Activated naive CD8-positive, alpha-beta T cell treated with anti-CD3 and anti-CD28 coated beads, Interleukin-2, amount 50 U/mL, for 24 hours (primary cell): Measurements from ENCODE around the gene CACNB2.

Experiments
- ATAC-seq: fragments of 150-1000 bp; cut with Tn5 transposase; one replicate; pipeline ENCODE4 v1.10.0; 2021
- DNase-seq: peaks from one replicate; pipeline ENCODE4 v3.0.0; 2021
- H3K27ac Mint-ChIP-seq: one replicate; pipeline ENCODE4 v1.8.0; 2021; ENCODE audit warnings: mild to moderate bottlenecking, mixed read lengths
- H3K27me3 Mint-ChIP-seq: one replicate; pipeline ENCODE4 v1.8.0; 2021; ENCODE audit warnings: mixed read lengths
- H3K36me3 Mint-ChIP-seq: one replicate; pipeline ENCODE4 v1.8.0; 2021; ENCODE audit warnings: low read depth, mixed read lengths
- H3K4me1 Mint-ChIP-seq: one replicate; pipeline ENCODE4 v1.8.0; 2021; ENCODE audit warnings: mixed read lengths
- H3K4me3 Mint-ChIP-seq: one replicate; pipeline ENCODE4 v1.8.0; 2021; ENCODE audit warnings: mild to moderate bottlenecking, moderate library complexity, mixed read lengths
- H3K9me3 Mint-ChIP-seq: one replicate; pipeline ENCODE4 v1.8.0; 2021; ENCODE audit warnings: mixed read lengths

The CACNB2 gene

DNA sequence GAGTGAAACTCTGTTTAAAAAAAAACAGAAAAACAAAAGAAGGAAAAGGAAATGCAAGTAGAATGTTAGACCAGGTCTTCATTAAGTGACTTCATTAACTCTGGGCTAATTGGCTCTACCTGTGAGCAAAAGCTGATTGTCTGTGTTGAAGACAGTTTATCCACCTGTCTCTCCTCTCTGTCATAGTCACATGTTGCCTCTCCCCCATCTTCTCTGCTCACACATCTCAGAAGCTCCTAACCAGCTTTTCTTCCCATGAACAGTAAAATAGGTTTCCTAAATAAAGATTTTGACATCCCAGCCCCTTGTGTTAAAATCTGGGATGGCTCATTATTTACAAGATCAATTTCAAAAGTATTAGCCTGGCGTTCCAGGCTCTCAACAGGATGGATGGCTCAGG lies 222.7 kb downstream of the CACNB2 start:
- H3K4me3 Mint-ChIP-seq: no peak overlapping the region
- H3K9me3 Mint-ChIP-seq: no peaks in the 10 kb centered on the region
- ATAC-seq (no peak), DNase-seq (no peak)
- H3K27me3 Mint-ChIP-seq: peaks cover 2% of the 10 kb centered on the region
- no peak overlapping the region for H3K27ac Mint-ChIP-seq
- no peaks in the 10 kb centered on the region for H3K36me3 Mint-ChIP-seq
- no peaks in the 10 kb centered on the region for H3K4me1 Mint-ChIP-seq

DNA sequence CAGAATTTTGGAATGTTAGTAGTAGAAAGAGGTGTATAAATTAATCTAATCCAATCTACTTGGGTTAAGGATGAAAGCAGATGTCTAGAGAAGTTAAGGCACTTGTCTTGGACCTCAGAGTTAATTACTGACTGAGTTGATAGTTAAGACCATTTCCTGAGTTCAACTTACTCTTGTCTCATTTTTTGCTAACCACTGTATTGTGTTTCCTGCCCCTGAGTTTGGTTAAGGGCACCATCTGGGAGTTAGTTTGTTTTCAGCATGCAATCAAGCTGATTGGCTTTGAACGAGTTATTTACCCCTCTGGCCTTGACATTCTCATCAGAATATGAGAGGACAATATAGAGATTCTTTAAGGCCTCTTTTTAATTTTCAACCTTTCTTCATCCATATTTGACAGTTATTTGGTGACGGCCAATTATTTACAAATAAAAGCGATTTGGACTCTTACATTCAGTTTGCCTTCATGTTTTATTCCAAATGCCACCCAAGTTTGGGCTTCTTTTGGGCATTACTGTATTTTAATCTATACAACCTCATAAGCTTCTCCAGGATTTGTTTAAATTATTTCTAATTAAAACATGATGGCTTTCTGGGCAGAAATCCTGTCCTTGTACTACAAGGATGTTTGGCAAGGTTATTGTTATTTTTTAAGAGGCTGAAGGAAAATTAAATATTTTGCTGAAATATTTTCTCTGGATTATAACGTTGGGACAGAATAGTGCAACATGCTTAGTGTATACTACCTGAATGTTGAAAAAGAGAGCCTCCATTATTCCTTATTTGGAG lies 225.0 kb downstream of the CACNB2 start:
- no peaks in the 10 kb centered on the region for H3K36me3 Mint-ChIP-seq
- no peaks in the 10 kb centered on the region for H3K9me3 Mint-ChIP-seq
- no peaks in the 10 kb centered on the region for H3K4me1 Mint-ChIP-seq
- ATAC-seq (no peak), DNase-seq (no peak)
- peaks cover 2% of the 10 kb centered on the region for H3K27me3 Mint-ChIP-seq
- no peak overlapping the region for H3K27ac Mint-ChIP-seq
- H3K4me3 Mint-ChIP-seq: no peak overlapping the region

DNA sequence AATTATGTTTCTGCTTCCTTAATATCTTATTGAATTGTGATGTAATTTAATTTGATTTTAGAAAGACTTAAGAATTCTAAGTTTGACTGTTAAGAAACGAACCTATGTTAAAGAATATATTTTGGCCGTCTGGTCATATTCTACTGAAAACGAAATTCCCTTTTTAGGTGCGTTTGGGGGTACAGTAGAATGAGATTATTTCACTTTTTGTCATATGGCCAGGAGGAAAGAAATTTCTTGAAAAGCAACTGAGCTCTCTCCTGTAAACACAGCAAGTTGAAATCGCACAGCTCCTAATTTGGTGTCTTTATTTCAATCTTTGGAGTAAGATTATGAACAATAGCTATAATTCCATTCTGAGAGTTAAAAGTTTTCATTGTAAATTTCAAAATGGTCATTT lies 227.6 kb downstream of the CACNB2 start:
- Mint-ChIP-seq H3K9me3 (no peaks in the 10 kb centered on the region), H3K27ac (no peak overlapping the region), H3K4me3 (no peak overlapping the region), H3K36me3 (no peaks in the 10 kb centered on the region), H3K4me1 (no peaks in the 10 kb centered on the region), H3K27me3 (peaks cover 2% of the 10 kb centered on the region)
- no peak for DNase-seq
- no peak for ATAC-seq

DNA sequence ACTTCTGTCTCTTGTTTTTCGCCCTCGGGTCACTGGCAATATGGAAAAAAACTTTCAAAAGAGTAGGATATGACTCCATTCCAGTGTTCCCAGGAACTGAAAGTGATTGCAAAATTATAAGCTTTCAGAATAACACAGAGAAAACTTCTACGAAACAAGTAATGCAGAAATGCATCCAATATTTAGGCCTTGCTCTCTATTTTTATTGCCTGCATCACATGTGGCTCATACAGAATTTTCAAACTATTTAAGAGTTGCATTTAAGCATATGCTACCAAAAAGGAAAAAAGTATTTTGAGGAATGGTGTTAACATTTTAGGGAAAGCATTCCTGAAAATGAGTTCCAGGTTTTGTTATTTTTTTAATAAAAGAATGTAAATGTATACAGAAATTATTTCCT lies 228.0 kb downstream of the CACNB2 start:
- DNase-seq: no peak
- Mint-ChIP-seq H3K4me1 (no peaks in the 10 kb centered on the region), H3K36me3 (no peaks in the 10 kb centered on the region), H3K27ac (no peak overlapping the region), H3K4me3 (no peak overlapping the region), H3K9me3 (no peaks in the 10 kb centered on the region), H3K27me3 (peaks cover 2% of the 10 kb centered on the region)
- no peak for ATAC-seq

DNA sequence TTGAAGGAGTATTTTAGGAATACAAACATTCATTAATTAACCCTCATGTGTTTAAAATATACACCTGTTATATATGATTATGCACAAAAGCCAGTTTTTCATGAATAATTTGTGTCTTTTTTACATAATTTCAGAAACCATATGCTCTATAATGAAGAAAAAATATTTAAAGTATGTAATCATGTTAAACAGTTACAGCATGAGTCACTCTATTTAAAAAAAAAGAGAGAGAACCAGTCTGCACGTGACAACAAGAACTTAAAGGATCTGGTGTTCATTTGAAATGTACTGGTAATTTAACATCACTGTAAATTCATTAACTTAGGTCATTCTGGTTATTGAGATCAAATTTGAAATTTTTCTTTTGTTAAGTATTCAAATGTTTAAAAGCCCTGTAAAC lies 228.5 kb downstream of the CACNB2 start:
- H3K9me3 Mint-ChIP-seq: no peaks in the 10 kb centered on the region
- no peak for ATAC-seq

DNA sequence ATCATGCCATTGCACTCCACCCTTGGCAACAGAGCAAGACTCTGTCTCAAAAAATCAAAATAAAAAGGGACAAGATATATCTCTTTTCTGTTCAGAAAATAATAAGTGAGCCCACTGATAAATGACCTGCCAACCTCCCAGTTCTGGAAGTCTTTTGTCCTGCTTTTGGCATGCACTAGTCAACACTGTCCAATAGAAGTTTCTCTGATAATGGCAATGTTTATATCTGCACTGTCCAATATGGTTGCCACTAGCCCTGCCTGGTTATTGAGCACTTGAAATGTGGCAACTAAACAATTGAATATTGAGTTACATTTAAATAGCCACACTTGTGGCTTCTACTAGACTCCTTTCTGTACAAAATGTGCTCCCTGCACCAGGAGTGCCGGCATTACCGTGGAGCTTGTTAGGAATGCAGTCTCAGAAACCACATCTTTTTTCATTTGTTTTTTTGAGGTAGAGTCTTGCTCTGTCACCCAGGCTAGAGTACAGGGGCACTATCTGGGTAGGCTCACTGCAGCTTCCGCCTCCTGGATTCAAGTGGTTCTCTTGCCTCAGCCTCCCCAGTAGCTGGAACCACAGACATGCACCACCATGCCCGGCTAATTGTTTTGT lies 229.7 kb downstream of the CACNB2 start:
- H3K36me3 Mint-ChIP-seq: no peaks in the 10 kb centered on the region
- ATAC-seq (no peak), DNase-seq (no peak)
- H3K4me3 Mint-ChIP-seq: no peak overlapping the region
- H3K4me1 Mint-ChIP-seq: no peaks in the 10 kb centered on the region
- no peaks in the 10 kb centered on the region for H3K9me3 Mint-ChIP-seq
- H3K27ac Mint-ChIP-seq: no peak overlapping the region
- H3K27me3 Mint-ChIP-seq: no peaks in the 10 kb centered on the region

More for the DNA sequence above, 228.5 kb downstream of the CACNB2 start:
- Mint-ChIP-seq H3K27ac (no peak overlapping the region), H3K27me3 (peaks cover 2% of the 10 kb centered on the region), H3K36me3 (no peaks in the 10 kb centered on the region), H3K4me3 (no peak overlapping the region), H3K4me1 (no peaks in the 10 kb centered on the region)
- DNase-seq: no peak

DNA sequence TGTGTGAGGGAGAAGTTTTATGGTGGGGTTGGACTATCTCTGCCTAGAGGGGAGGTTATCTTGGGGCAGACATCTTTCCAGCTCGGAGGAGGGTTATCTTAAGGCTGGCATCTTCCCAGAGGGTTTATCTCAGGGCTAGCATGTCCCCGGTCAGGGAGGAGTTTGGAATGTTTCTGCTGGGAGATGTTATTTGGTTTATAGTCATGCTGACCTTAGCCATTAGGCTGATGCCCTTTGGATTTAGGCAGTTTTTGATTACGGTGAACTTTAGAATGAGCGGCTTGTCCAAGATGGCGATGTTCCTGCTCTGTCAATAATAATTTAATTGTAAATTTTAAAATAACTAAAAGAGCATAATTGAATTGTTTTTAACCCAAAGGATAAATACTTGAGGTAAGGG lies 236.4 kb downstream of the CACNB2 start:
- Mint-ChIP-seq H3K4me1 (no peaks in the 10 kb centered on the region), H3K4me3 (no peak overlapping the region), H3K36me3 (no peaks in the 10 kb centered on the region), H3K27ac (no peak overlapping the region), H3K27me3 (no peaks in the 10 kb centered on the region), H3K9me3 (peaks cover 7% of the 10 kb centered on the region)
- ATAC-seq (no peak), DNase-seq (no peak)

DNA sequence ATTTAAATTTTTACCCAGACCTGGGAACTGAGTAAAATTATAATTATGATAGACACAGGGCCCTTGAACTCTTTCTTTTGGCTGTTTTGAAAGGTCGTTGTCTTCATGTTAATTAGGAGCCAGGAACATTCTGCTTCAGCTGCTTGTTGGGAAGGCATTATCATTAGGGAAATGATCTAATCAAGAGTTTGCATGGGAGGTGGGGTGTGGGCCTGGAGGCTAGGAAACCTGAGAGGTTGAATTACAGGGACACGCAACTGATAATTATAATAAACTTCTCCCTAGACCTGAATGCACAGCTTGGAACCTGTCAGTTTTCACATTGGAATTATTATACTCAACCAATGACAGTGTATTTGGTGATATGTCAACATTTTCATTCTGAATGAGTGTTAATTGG lies 237.7 kb downstream of the CACNB2 start:
- Mint-ChIP-seq H3K9me3 (peaks cover 7% of the 10 kb centered on the region), H3K36me3 (no peaks in the 10 kb centered on the region), H3K27me3 (no peaks in the 10 kb centered on the region), H3K27ac (no peak overlapping the region), H3K4me1 (no peaks in the 10 kb centered on the region), H3K4me3 (no peak overlapping the region)
- DNase-seq: no peak
- ATAC-seq: no peak

DNA sequence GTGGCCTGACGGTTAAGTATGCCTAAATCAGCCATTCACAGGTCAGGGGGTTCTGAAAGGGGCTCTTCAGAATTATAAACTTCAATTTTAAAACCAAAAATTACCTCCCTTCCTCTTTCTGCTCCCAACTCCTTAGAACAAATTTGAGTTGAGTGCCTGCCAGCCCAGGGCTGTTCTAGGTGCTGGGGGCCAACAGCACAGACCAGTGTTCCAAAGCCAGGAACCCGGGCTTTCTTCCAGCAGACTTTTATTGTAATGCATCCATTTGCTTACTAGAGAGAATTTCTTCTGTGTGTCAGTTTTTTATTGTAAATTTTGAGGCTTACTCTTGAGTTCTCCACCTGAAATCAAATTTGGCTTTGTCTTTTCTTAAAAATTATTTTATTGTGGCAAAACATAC lies 238.5 kb downstream of the CACNB2 start:
- ATAC-seq (no peak), DNase-seq (no peak)
- H3K4me3 Mint-ChIP-seq: no peak overlapping the region
- no peaks in the 10 kb centered on the region for H3K4me1 Mint-ChIP-seq
- H3K9me3 Mint-ChIP-seq: peaks cover 7% of the 10 kb centered on the region
- no peaks in the 10 kb centered on the region for H3K36me3 Mint-ChIP-seq
- no peak overlapping the region for H3K27ac Mint-ChIP-seq
- H3K27me3 Mint-ChIP-seq: no peaks in the 10 kb centered on the region

DNA sequence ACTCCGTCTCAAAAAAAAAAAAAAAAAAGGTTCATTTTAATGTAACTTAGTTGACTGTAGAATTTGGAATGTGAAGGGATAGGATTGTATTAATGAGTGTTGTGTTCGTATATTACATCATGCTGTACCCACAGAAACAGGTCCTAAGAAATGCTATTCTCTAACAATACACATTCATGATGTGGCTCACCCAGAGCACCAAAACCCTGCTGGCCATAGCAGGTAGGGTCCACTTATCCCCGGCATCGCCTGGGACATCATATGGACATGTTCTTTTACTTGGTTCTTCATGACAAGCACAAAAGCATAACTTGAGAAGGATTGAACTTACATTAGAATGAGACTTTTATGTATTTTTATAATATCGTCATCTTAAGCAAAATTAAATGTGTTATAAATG lies 241.5 kb downstream of the CACNB2 start:
- Mint-ChIP-seq H3K9me3 (no peaks in the 10 kb centered on the region), H3K27me3 (no peaks in the 10 kb centered on the region), H3K27ac (no peak overlapping the region), H3K4me3 (no peak overlapping the region), H3K36me3 (no peaks in the 10 kb centered on the region), H3K4me1 (no peaks in the 10 kb centered on the region)
- no peak for ATAC-seq
- no peak for DNase-seq

DNA sequence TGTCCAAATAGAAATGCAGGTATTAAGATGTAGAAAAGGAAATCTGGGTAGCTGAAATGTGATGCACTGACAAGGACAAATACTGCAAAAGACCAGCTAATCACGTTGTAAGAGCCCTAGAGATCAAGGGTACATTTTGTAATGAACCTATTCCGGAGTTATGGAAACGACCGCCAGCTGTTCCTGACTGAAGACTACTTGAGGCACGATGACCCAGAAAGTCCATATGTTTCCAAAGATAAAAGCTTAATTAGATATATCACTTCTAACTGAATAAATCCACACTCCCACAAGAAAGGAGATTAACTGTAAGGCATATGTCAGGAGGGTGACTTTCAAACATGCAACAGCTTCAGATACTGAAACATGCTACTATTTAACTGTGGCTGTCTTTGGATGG lies 257.7 kb downstream of the CACNB2 start:
- no peaks in the 10 kb centered on the region for H3K9me3 Mint-ChIP-seq
- H3K36me3 Mint-ChIP-seq: no peaks in the 10 kb centered on the region
- H3K27me3 Mint-ChIP-seq: peaks cover 3% of the 10 kb centered on the region
- no peak overlapping the region for H3K4me3 Mint-ChIP-seq
- peaks cover 5% of the 10 kb centered on the region for H3K4me1 Mint-ChIP-seq
- ATAC-seq (no peak), DNase-seq (no peak)
- no peak overlapping the region for H3K27ac Mint-ChIP-seq

DNA sequence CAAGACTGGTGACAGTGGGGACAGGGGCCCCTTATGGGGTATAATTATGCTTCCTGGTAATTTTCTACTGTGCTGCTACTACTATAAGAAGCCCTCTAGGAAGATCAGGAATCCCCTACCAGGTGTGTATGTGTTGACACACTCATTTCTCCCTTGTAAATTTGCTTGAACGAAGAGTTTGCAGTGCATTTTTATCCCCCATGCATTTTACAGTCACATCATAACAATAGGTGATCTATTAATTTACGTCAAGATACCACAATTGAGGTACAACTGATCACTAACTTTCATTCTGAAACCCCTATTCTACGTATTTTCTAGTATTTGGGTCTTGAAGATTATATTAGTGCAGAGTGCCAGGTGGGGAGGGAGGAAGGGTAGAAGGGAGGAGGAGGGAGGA lies 258.9 kb downstream of the CACNB2 start:
- peaks cover 3% of the 10 kb centered on the region for H3K27me3 Mint-ChIP-seq
- DNase-seq (no peak), ATAC-seq (no peak)
- no peak overlapping the region for H3K4me3 Mint-ChIP-seq
- H3K36me3 Mint-ChIP-seq: no peaks in the 10 kb centered on the region
- no peaks in the 10 kb centered on the region for H3K9me3 Mint-ChIP-seq
- H3K4me1 Mint-ChIP-seq: peaks cover 5% of the 10 kb centered on the region
- no peak overlapping the region for H3K27ac Mint-ChIP-seq

DNA sequence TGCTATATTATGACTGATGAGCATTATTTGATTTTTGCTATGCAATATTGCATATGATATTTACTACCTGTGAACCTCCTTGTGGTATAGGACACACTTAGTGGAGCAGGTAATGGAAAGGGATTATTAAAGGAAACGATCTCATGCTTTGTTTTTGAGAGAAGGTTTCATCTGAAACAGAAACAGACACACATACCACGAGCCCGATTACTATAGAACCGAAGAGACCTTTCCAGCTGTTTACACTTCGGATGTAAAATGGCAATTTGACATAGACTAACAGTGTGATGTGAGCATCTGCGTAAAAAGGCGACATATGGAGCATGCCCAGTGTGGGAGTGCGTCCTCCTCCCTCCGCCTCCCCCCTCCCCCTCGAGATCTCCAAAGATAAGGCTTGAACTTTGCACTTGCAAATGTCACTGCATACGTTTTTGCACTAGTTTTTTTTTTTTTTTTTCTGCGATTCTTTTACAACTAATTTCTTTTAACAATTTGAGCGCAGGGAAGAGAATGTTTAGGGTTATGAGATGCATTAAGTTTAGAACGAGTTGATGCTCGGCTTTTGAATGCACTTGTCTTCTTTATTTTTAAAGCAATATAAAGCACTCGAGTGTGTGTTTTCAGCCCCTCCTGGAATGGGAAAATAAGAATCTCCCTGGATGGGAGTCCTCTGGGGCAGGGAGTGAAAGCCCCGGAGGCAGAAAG lies 260.1 kb downstream of the CACNB2 start:
- peak overlapping the region; percentile 41 for H3K4me3 Mint-ChIP-seq
- H3K27ac Mint-ChIP-seq: no peak overlapping the region
- H3K27me3 Mint-ChIP-seq: peaks cover 3% of the 10 kb centered on the region
- DNase-seq (no peak), ATAC-seq (peak; percentile 43)
- no peaks in the 10 kb centered on the region for H3K36me3 Mint-ChIP-seq
- H3K4me1 Mint-ChIP-seq: peaks cover 5% of the 10 kb centered on the region
- no peaks in the 10 kb centered on the region for H3K9me3 Mint-ChIP-seq

DNA sequence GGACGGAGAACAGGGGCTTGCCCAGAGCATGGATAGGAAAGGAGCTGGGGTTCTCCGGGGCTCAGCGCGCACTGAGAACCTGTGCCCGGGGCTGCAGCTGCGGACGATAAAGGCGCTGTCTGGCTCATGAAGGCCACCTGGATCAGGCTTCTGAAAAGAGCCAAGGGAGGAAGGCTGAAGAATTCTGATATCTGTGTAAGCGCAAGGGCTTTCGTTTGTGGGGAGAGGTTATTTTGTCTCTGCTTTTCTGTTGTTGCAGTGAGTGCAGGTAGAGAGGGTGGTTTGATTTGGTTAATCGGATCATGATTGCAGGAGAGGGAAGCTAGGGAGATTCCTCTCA lies 260.7 kb downstream of the CACNB2 start:
- H3K27me3 Mint-ChIP-seq: peaks cover 3% of the 10 kb centered on the region
- no peak overlapping the region for H3K4me3 Mint-ChIP-seq
- ATAC-seq: no peak

More for the DNA sequence above, 260.7 kb downstream of the CACNB2 start:
- H3K27ac Mint-ChIP-seq: no peak overlapping the region
- no peak for DNase-seq
- H3K9me3 Mint-ChIP-seq: no peaks in the 10 kb centered on the region
- H3K4me1 Mint-ChIP-seq: peaks cover 5% of the 10 kb centered on the region
- H3K36me3 Mint-ChIP-seq: no peaks in the 10 kb centered on the region
